Stomach (tissue), 9 donors: ENCODE data around the gene PSD. TPM values are rescaled to one million over a fixed set of nuclear protein-coding genes. Genes with fewer than 3 reads are reported as not detected.
A peak's percentile ranks its signal among the peaks of the same experiment; 100 is the strongest.

Experiments
- DNase-seq, 2 donors: peaks; one replicate each; pipeline versions ENCODE4 v3.0.0 to v3.0.0-alpha.2; 2013 to 2019
- H3K27ac ChIP-seq, 5 donors: fragments of 200-600 bp in 4 of 5; sonication (generic) in 4 of 5; one replicate each; pipeline ENCODE4 v1.5.1; 2013 to 2019; ENCODE audit warnings: mild to moderate bottlenecking in 1 of 5, moderate library complexity in 1 of 5
- H3K27me3 ChIP-seq, 3 donors: fragments of 200-600 bp; sonication (generic); one replicate each; pipeline ENCODE4 v1.5.1; 2017 to 2019; ENCODE audit warnings: mixed run types in 1 of 3
- H3K36me3 ChIP-seq, 4 donors: fragments of 200-600 bp; sonication (generic); 1 replicate in 3 of 4; 2 replicates in 1 of 4; pipeline ENCODE4 v1.5.1; 2016 to 2019
- H3K4me1 ChIP-seq, 4 donors: fragments of 200-600 bp; sonication (generic); one replicate each; pipeline ENCODE4 v1.5.1; 2016 to 2019
- H3K4me3 ChIP-seq, 4 donors: fragments of 200-600 bp; sonication (generic) in 3 of 4; one replicate each; pipeline ENCODE4 v1.5.1; 2016 to 2019; ENCODE audit warnings: mild to moderate bottlenecking in 1 of 4
- H3K9me3 ChIP-seq, 4 donors: fragments of 200-600 bp; sonication (generic); one replicate each; pipeline ENCODE4 v1.5.1; 2016 to 2019
- CTCF ChIP-seq, 7 experiments: fragments of 450-650 bp in 4 of 7; fragments of 200-600 bp in 3 of 7; sonication (generic) in 3 of 7; IDR thresholded peaks; one replicate each; pipeline ENCODE4 v1.5.1; 2016 to 2019; ENCODE audit warnings: antibody characterized with exemption in 7 of 7, control low read depth in 2 of 7, mild to moderate bottlenecking in 1 of 7
- EP300 ChIP-seq: sonication (generic); formaldehyde crosslinking; IDR thresholded peaks from one replicate; pipeline ENCODE4 v1.6.1; 2017; ENCODE audit warnings: antibody characterized with exemption
- POLR2A ChIP-seq, 4 donors: fragments of 450-650 bp; IDR thresholded peaks; one replicate each; pipeline ENCODE4 v1.6.1; 2016; ENCODE audit warnings: antibody characterized with exemption in 4 of 4, control low read depth in 2 of 4, mild to moderate bottlenecking in 1 of 4, moderate library complexity in 1 of 4
- POLR2AphosphoS5 ChIP-seq, 3 donors: sonication (generic); formaldehyde crosslinking; IDR thresholded peaks; one replicate each; pipeline ENCODE4 v1.6.1; 2016; ENCODE audit warnings: antibody characterized with exemption in 3 of 3
- WGBS, 5 donors: extraction: QIAGEN DNeasy Blood & Tissue Kit in 3 of 5; methylation state at CpG; one replicate each; pipeline versions ENCODE4 v1.1.5 to v1.1.7; 2013 to 2018; 5-methylcytosine and 5-hydroxymethylcytosine counted together
- intact Hi-C: fragments of 100-400 bp; cut with DNase I; formaldehyde crosslinking; loops from one replicate; pipeline ENCODE4 v1.15.1; 2023; ENCODE audit warnings: low total_unique reads
- polyA plus RNA-seq, 3 donors: library from polyadenylated mRNA; stranded (reverse); fragments of 200-250 nt; gene quantifications; one replicate each; pipeline ENCODE4 v1.2.3, GENCODE V29; 2013
- total RNA-seq, 5 donors: library from RNA; depleted of rRNA; stranded (reverse); fragments of >200 nt; gene quantifications; one replicate each; pipeline versions ENCODE4 v1.1.0 to v1.2.3, GENCODE V29; 2014 to 2016
- donor health status: healthy with polysubstance abuse.
- donor health status: Bipolar disorder and iron deficiency.
- donor health status: healthy.

PSD gene
- total and polyA plus RNA-seq, 8 donors, result 2.2 to 74.7 (median 24.5) TPM

GRCh38 chr10:102449321-102450123, 30.9 kb upstream of the PSD start:
- Histone ChIP-seq H3K4me3 (peak overlapping the region; percentile 71 to 91 (median 82)), H3K4me1 (peaks cover 0 to 47% (median 29%) of the 10 kb centered on the region in 4 donors), H3K36me3 (no peaks in the 10 kb centered on the region), H3K27me3 (no peaks in the 10 kb centered on the region), H3K27ac (peak overlapping the region; percentile 82 to 94 (median 92)), H3K9me3 (no peaks in the 10 kb centered on the region)
- TF ChIP-seq EP300 (no peak), POLR2A (IDR thresholded peaks at IDR 0.05) (no peak), CTCF (IDR thresholded peaks at IDR 0.05) (no peak), POLR2AphosphoS5 (IDR thresholded peaks at IDR 0.05) (no peak)
- 5 to 7% (median 6%) methylated on average over 29 to 30 of the region's 30 CpGs for WGBS, 5 donors
- intact Hi-C loops, result no loop called here
- peak; percentile 91 to 94 for DNase-seq

GRCh38 chr10:102444851-102445250, 26.3 kb upstream of the PSD start:
- H3K27ac ChIP-seq, result no peak overlapping the region
- DNase-seq, result no peak
- H3K4me3 ChIP-seq, result no peak overlapping the region
- peaks cover 0 to 9% (median 7%) of the 10 kb centered on the region in 4 donors for H3K4me1 ChIP-seq
- intact Hi-C loops, result no loop called here
- no peak for TF ChIP-seq CTCF (IDR thresholded peaks at IDR 0.05)
- no peak for TF ChIP-seq POLR2A (IDR thresholded peaks at IDR 0.05)
- TF ChIP-seq EP300, result no peak
- no peak for TF ChIP-seq POLR2AphosphoS5 (IDR thresholded peaks at IDR 0.05)
- no peaks in the 10 kb centered on the region for H3K36me3 ChIP-seq
- H3K9me3 ChIP-seq, result no peaks in the 10 kb centered on the region
- H3K27me3 ChIP-seq, result no peaks in the 10 kb centered on the region
- 73 to 83% (median 78%) methylated on average over 2 of the region's 2 CpGs for WGBS, 5 donors

- Histone ChIP-seq H3K36me3 (no peaks in the 10 kb centered on the region), H3K27ac (no peak overlapping the region), H3K4me1 (peaks cover 0 to 23% (median 8%) of the 10 kb centered on the region in 4 donors), H3K4me3 (no peak overlapping the region), H3K27me3 (peaks cover 0 to 35% (median 3%) of the 10 kb centered on the region in 3 donors), H3K9me3 (no peaks in the 10 kb centered on the region)
- TF ChIP-seq POLR2AphosphoS5 (IDR thresholded peaks at IDR 0.05) (no peak), EP300 (no peak), CTCF (IDR thresholded peaks at IDR 0.05) (no peak), POLR2A (IDR thresholded peaks at IDR 0.05) (no peak)
- intact Hi-C loops, result no loop called here
- DNase-seq, result no peak
- WGBS, 5 donors, result 74 to 86% (median 83%) methylated on average over 1 of the region's 1 CpG
These were observed 19.8 kb upstream of the PSD start for GRCh38 chr10:102438374-102438773.

- peaks cover 0 to 31% (median 10%) of the 10 kb centered on the region in 4 donors for H3K4me1 ChIP-seq
- no peak overlapping the region for H3K27ac ChIP-seq
- DNase-seq, result no peak
- peaks cover 0 to 35% (median 3%) of the 10 kb centered on the region in 3 donors for H3K27me3 ChIP-seq
- H3K9me3 ChIP-seq, result no peaks in the 10 kb centered on the region
- TF ChIP-seq POLR2A (IDR thresholded peaks at IDR 0.05) (no peak), POLR2AphosphoS5 (IDR thresholded peaks at IDR 0.05) (no peak), EP300 (no peak), CTCF (IDR thresholded peaks at IDR 0.05) (no peak)
- intact Hi-C loops, result no loop called here
- no peaks in the 10 kb centered on the region for H3K36me3 ChIP-seq
- no peak overlapping the region for H3K4me3 ChIP-seq
- WGBS, 5 donors, result 90 to 95% (median 95%) methylated on average over 3 of the region's 3 CpGs
These were observed 18.9 kb upstream of the PSD start for GRCh38 chr10:102437515-102437914.
